ENCODE measurements around the gene KIAA1671.

Gene KIAA1671

GRCh38 chr22:24976442-24977218 lies 24.1 kb downstream of the KIAA1671 start:
- TF ChIP-seq POU2F2 (IDR thresholded peaks at IDR 0.05; ENCODE audit: low read depth, low read length) (no peak), SPI1 (IDR thresholded peaks at IDR 0.05; ENCODE audit: low read depth, low read length) (no peak), POLR2AphosphoS5 (IDR thresholded peaks at IDR 0.05; ENCODE audit: low read depth, low read length) (no peak), POLR2A (IDR thresholded peaks at IDR 0.05; ENCODE audit: low read depth, low read length) (no peak), PAX5 (IDR thresholded peaks at IDR 0.05; ENCODE audit: insufficient read depth, low read length, severe bottlenecking) (no peak), TAF1 (IDR thresholded peaks at IDR 0.05; ENCODE audit: low read depth, low read length) (no peak)
- DNase-seq (ENCODE audit: insufficient read length, low spot score) (no peak), FAIRE-seq (no peak)

GRCh38 chr22:24977370-24978221 lies 25.1 kb downstream of the KIAA1671 start:
- DNase-seq (ENCODE audit: insufficient read length, low spot score) (no peak), FAIRE-seq (no peak)
- TF ChIP-seq POU2F2 (IDR thresholded peaks at IDR 0.05; ENCODE audit: low read depth, low read length) (no peak), POLR2AphosphoS5 (IDR thresholded peaks at IDR 0.05; ENCODE audit: low read depth, low read length) (no peak), PAX5 (IDR thresholded peaks at IDR 0.05; ENCODE audit: insufficient read depth, low read length, severe bottlenecking) (no peak), SPI1 (IDR thresholded peaks at IDR 0.05; ENCODE audit: low read depth, low read length) (no peak), POLR2A (IDR thresholded peaks at IDR 0.05; ENCODE audit: low read depth, low read length) (no peak), TAF1 (IDR thresholded peaks at IDR 0.05; ENCODE audit: low read depth, low read length) (no peak)

- DNase-seq (ENCODE audit: insufficient read length, low spot score): no peak
- FAIRE-seq: no peak
- TF ChIP-seq POU2F2 (IDR thresholded peaks at IDR 0.05; ENCODE audit: low read depth, low read length): no peak
- no peak for TF ChIP-seq POLR2A (IDR thresholded peaks at IDR 0.05; ENCODE audit: low read depth, low read length)
- no peak for TF ChIP-seq SPI1 (IDR thresholded peaks at IDR 0.05; ENCODE audit: low read depth, low read length)
- no peak for TF ChIP-seq PAX5 (IDR thresholded peaks at IDR 0.05; ENCODE audit: insufficient read depth, low read length, severe bottlenecking)
- TF ChIP-seq TAF1 (IDR thresholded peaks at IDR 0.05; ENCODE audit: low read depth, low read length): no peak
- no peak for TF ChIP-seq POLR2AphosphoS5 (IDR thresholded peaks at IDR 0.05; ENCODE audit: low read depth, low read length)
Measured at GRCh38 chr22:24978308-24978707, 25.8 kb downstream of the KIAA1671 start.

- DNase-seq (ENCODE audit: insufficient read length, low spot score) (no peak), FAIRE-seq (no peak)
- TF ChIP-seq POLR2A (IDR thresholded peaks at IDR 0.05; ENCODE audit: low read depth, low read length) (no peak), TAF1 (IDR thresholded peaks at IDR 0.05; ENCODE audit: low read depth, low read length) (no peak), PAX5 (IDR thresholded peaks at IDR 0.05; ENCODE audit: insufficient read depth, low read length, severe bottlenecking) (no peak), SPI1 (IDR thresholded peaks at IDR 0.05; ENCODE audit: low read depth, low read length) (no peak), POLR2AphosphoS5 (IDR thresholded peaks at IDR 0.05; ENCODE audit: low read depth, low read length) (no peak), POU2F2 (IDR thresholded peaks at IDR 0.05; ENCODE audit: low read depth, low read length) (no peak)
Measured at GRCh38 chr22:24981066-24981465, 28.6 kb downstream of the KIAA1671 start.

- TF ChIP-seq TAF1 (IDR thresholded peaks at IDR 0.05; ENCODE audit: low read depth, low read length) (no peak), POU2F2 (IDR thresholded peaks at IDR 0.05; ENCODE audit: low read depth, low read length) (no peak), PAX5 (IDR thresholded peaks at IDR 0.05; ENCODE audit: insufficient read depth, low read length, severe bottlenecking) (no peak), POLR2AphosphoS5 (IDR thresholded peaks at IDR 0.05; ENCODE audit: low read depth, low read length) (no peak), SPI1 (IDR thresholded peaks at IDR 0.05; ENCODE audit: low read depth, low read length) (no peak), POLR2A (IDR thresholded peaks at IDR 0.05; ENCODE audit: low read depth, low read length) (no peak)
- DNase-seq (ENCODE audit: insufficient read length, low spot score) (no peak), FAIRE-seq (no peak)
Measured at GRCh38 chr22:24981656-24982055, 29.1 kb downstream of the KIAA1671 start.

- TF ChIP-seq SPI1 (IDR thresholded peaks at IDR 0.05; ENCODE audit: low read depth, low read length) (no peak), POU2F2 (IDR thresholded peaks at IDR 0.05; ENCODE audit: low read depth, low read length) (no peak), TAF1 (IDR thresholded peaks at IDR 0.05; ENCODE audit: low read depth, low read length) (no peak), POLR2AphosphoS5 (IDR thresholded peaks at IDR 0.05; ENCODE audit: low read depth, low read length) (no peak), POLR2A (IDR thresholded peaks at IDR 0.05; ENCODE audit: low read depth, low read length) (no peak), PAX5 (IDR thresholded peaks at IDR 0.05; ENCODE audit: insufficient read depth, low read length, severe bottlenecking) (no peak)
- DNase-seq (ENCODE audit: insufficient read length, low spot score) (no peak), FAIRE-seq (no peak)
Measured at GRCh38 chr22:24982301-24983056, 30.0 kb downstream of the KIAA1671 start.

- no peak for FAIRE-seq
- TF ChIP-seq POLR2AphosphoS5 (IDR thresholded peaks at IDR 0.05; ENCODE audit: low read depth, low read length) (no peak), POU2F2 (IDR thresholded peaks at IDR 0.05; ENCODE audit: low read depth, low read length) (no peak), TAF1 (IDR thresholded peaks at IDR 0.05; ENCODE audit: low read depth, low read length) (no peak), POLR2A (IDR thresholded peaks at IDR 0.05; ENCODE audit: low read depth, low read length) (no peak), SPI1 (IDR thresholded peaks at IDR 0.05; ENCODE audit: low read depth, low read length) (no peak), PAX5 (IDR thresholded peaks at IDR 0.05; ENCODE audit: insufficient read depth, low read length, severe bottlenecking) (no peak)
- DNase-seq (ENCODE audit: insufficient read length, low spot score): no peak
Measured at GRCh38 chr22:24983151-24983550, 30.6 kb downstream of the KIAA1671 start.

GRCh38 chr22:24984122-24984521 lies 31.6 kb downstream of the KIAA1671 start:
- no peak for DNase-seq (ENCODE audit: insufficient read length, low spot score)
- TF ChIP-seq POLR2A (IDR thresholded peaks at IDR 0.05; ENCODE audit: low read depth, low read length) (no peak), POLR2AphosphoS5 (IDR thresholded peaks at IDR 0.05; ENCODE audit: low read depth, low read length) (no peak), SPI1 (IDR thresholded peaks at IDR 0.05; ENCODE audit: low read depth, low read length) (no peak), POU2F2 (IDR thresholded peaks at IDR 0.05; ENCODE audit: low read depth, low read length) (no peak), TAF1 (IDR thresholded peaks at IDR 0.05; ENCODE audit: low read depth, low read length) (no peak), PAX5 (IDR thresholded peaks at IDR 0.05; ENCODE audit: insufficient read depth, low read length, severe bottlenecking) (no peak)
- no peak for FAIRE-seq

Data from GM12891 (cell line).